DND-41 (cell line): ENCODE measurements around the gene SCD.
"Not testable (repeated sequence)": the region's sequence is repeated elsewhere in the genome, so short reads cannot be mapped to it uniquely, and the experiment has no call there.

Experiments used
- ATAC-seq: fragments of 200-7000 bp; cut with Tn5 transposase; 3 replicates; pipeline ENCODE4 v1.9.1; 2021; ENCODE audit warnings: low read depth; ENCODE audit not compliant: insufficient read depth
- DNase-seq: peaks from one replicate; pipeline ENCODE4 v3.0.0-alpha.2; 2020
- H2AFZ ChIP-seq: 2 replicates; pipeline ENCODE4 v1.6.0; 2012; ENCODE audit warnings: low read depth, low read length
- H3K27ac ChIP-seq: 2 replicates; pipeline ENCODE4 v1.5.1; 2012; ENCODE audit warnings: low read length, inconsistent platforms
- H3K27me3 ChIP-seq: fragments of 200-600 bp; sonication (generic); 2 replicates; pipeline ENCODE4 v1.6.0; 2012; ENCODE audit warnings: low read length, mild to moderate bottlenecking, inconsistent platforms; ENCODE audit not compliant: insufficient read depth, poor library complexity
- H3K36me3 ChIP-seq: 2 replicates; pipeline ENCODE4 v1.5.1; 2012; ENCODE audit warnings: low read length, inconsistent platforms; ENCODE audit not compliant: insufficient read depth
- H3K4me1 ChIP-seq: 2 replicates; pipeline ENCODE4 v1.5.1; 2012; ENCODE audit warnings: mild to moderate bottlenecking, low read length; ENCODE audit not compliant: insufficient read depth
- H3K4me2 ChIP-seq: 2 replicates; pipeline ENCODE4 v1.6.0; 2012; ENCODE audit warnings: mild to moderate bottlenecking, moderate library complexity, low read length, inconsistent platforms; ENCODE audit not compliant: insufficient read depth
- H3K4me3 ChIP-seq, 2 experiments: fragments of 200-600 bp in 1 of 2; shearing (Covaris generic) in 1 of 2; 2 replicates each; pipeline ENCODE4 v1.5.1; 2012 to 2016; ENCODE audit warnings: inconsistent platforms in 2 of 2, low read length in 2 of 2, mild to moderate bottlenecking in 2 of 2, low read depth in 1 of 2, moderate library complexity in 1 of 2
- H3K79me2 ChIP-seq: 2 replicates; pipeline ENCODE4 v1.6.0; 2012; ENCODE audit warnings: low read length, inconsistent platforms; ENCODE audit not compliant: insufficient read depth
- H3K9ac ChIP-seq: 2 replicates; pipeline ENCODE4 v1.6.0; 2012; ENCODE audit warnings: low read depth, mild to moderate bottlenecking, inconsistent platforms, low read length, moderate library complexity
- H3K9me3 ChIP-seq: 2 replicates; pipeline ENCODE4 v1.5.1; 2012; ENCODE audit warnings: low read length, moderate library complexity, mild to moderate bottlenecking, inconsistent platforms; ENCODE audit not compliant: insufficient read depth, severe bottlenecking
- H4K20me1 ChIP-seq: 2 replicates; pipeline ENCODE4 v1.6.0; 2012; ENCODE audit warnings: low read length; ENCODE audit not compliant: insufficient read depth
- EZH2 ChIP-seq: IDR thresholded peaks from 3 replicates; pipeline ENCODE4 v1.6.1; 2012; ENCODE audit warnings: borderline replicate concordance, low read depth, mild to moderate bottlenecking, moderate library complexity, low read length, inconsistent platforms; ENCODE audit not compliant: severe bottlenecking
- TF ChIP-seq, protein P1 (sequence below): IDR thresholded peaks from 2 replicates; pipeline ENCODE4 v1.5.1; 2012; ENCODE audit warnings: borderline replicate concordance, low read length, moderate library complexity, mild to moderate bottlenecking; ENCODE audit not compliant: poor library complexity, severe bottlenecking; ENCODE audit errors: extremely low read depth

SCD gene

DNA sequence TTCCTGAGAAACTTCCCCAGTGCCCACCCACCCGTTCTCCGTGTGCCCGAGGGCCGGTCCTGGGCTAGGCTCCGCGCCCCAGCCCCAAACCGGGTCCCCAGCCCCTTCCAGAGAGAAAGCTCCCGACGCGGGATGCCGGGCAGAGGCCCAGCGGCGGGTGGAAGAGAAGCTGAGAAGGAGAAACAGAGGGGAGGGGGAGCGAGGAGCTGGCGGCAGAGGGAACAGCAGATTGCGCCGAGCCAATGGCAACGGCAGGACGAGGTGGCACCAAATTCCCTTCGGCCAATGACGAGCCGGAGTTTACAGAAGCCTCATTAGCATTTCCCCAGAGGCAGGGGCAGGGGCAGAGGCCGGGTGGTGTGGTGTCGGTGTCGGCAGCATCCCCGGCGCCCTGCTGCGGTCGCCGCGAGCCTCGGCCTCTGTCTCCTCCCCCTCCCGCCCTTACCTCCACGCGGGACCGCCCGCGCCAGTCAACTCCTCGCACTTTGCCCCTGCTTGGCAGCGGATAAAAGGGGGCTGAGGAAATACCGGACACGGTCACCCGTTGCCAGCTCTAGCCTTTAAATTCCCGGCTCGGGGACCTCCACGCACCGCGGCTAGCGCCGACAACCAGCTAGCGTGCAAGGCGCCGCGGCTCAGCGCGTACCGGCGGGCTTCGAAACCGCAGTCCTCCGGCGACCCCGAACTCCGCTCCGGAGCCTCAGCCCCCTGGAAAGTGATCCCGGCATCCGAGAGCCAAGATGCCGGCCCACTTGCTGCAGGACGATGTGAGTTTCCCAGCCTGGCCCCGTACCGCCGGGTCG lies at the start of gene SCD:
TSS of gene SCD (plus strand) at position 469 of the 803 bp plus-strand sequence. CDS start at position 741, 272 bp downstream.
- TF ChIP-seq, protein P1, sequence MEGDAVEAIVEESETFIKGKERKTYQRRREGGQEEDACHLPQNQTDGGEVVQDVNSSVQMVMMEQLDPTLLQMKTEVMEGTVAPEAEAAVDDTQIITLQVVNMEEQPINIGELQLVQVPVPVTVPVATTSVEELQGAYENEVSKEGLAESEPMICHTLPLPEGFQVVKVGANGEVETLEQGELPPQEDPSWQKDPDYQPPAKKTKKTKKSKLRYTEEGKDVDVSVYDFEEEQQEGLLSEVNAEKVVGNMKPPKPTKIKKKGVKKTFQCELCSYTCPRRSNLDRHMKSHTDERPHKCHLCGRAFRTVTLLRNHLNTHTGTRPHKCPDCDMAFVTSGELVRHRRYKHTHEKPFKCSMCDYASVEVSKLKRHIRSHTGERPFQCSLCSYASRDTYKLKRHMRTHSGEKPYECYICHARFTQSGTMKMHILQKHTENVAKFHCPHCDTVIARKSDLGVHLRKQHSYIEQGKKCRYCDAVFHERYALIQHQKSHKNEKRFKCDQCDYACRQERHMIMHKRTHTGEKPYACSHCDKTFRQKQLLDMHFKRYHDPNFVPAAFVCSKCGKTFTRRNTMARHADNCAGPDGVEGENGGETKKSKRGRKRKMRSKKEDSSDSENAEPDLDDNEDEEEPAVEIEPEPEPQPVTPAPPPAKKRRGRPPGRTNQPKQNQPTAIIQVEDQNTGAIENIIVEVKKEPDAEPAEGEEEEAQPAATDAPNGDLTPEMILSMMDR = no peak
- no peak for TF ChIP-seq EZH2
- Histone ChIP-seq H3K79me2 (peaks cover 62% of the 10 kb centered on the region), H3K27me3 (no peaks in the 10 kb centered on the region), H3K27ac (peak within 1 kb of the TSS; percentile 89), H3K9ac (peak within 1 kb of the TSS; percentile 93), H3K4me3 (peak within 1 kb of the TSS; percentile 73 to 99), H3K4me1 (peaks cover 52% of the 10 kb centered on the region), H4K20me1 (peaks cover 44% of the 10 kb centered on the region), H2AFZ (peak within 1 kb of the TSS; percentile 75), H3K9me3 (no peaks in the 10 kb centered on the region), H3K4me2 (peak within 1 kb of the TSS; percentile 91), H3K36me3 (peaks cover 48% of the 10 kb centered on the region)
- DNase-seq = peak; percentile 94
- ATAC-seq = peak; percentile 93

DNA sequence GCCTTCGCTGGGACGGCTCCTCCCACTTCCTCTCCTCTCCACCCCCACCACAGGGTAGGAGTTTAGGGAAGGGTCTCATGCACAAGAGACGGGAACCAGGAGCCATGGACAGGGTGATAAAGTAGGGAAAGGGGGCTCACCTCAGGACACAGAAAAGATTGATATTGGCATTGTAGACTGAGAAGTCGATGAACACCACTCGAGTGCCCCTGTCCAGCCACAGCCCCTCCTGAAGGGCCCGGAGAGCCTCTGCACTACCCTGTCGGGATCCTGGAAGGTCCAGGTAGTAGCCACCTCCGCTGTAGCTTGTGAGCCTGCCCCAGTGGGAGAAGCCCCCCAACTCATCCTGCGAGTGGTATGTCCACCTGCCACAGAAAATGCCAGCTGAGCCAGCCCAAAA lies 49.8 kb upstream of the SCD start:
- H3K27ac ChIP-seq = no peak overlapping the region
- no peak overlapping the region for H3K4me2 ChIP-seq
- peaks cover 4% of the 10 kb centered on the region for H3K27me3 ChIP-seq
- no peaks in the 10 kb centered on the region for H3K4me1 ChIP-seq
- H2AFZ ChIP-seq = no peak overlapping the region
- no peak for ATAC-seq
- no peak overlapping the region for H3K9ac ChIP-seq
- DNase-seq = no peak
- no peak overlapping the region for H3K4me3 ChIP-seq
- no peaks in the 10 kb centered on the region for H3K36me3 ChIP-seq
- H4K20me1 ChIP-seq = no peaks in the 10 kb centered on the region
- TF ChIP-seq, protein P1 = no peak
- no peak for TF ChIP-seq EZH2
- no peaks in the 10 kb centered on the region for H3K79me2 ChIP-seq
- H3K9me3 ChIP-seq = no peaks in the 10 kb centered on the region

DNA sequence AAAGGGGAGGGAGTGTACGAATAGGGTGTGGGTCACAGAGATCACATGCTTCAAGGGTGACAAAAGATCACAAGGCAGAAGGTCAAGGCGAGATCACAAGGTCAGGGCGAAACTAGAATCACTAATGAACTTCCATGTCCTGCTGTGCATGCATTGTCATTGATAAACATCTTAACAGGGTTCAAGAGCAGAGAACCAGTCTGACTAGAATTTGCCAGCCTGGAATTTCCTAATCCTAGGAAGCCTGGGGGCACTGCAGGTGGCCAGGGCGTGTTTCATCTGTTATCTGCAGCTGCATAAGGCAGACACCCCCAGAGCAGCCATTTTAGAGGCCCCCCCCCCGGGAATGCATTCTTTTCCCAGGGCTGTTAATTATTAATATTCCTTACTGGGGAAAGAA lies 45.9 kb upstream of the SCD start:
- not testable (repeated sequence) for H3K4me1 ChIP-seq, H3K27ac ChIP-seq, DNase-seq, H3K9me3 ChIP-seq, H3K27me3 ChIP-seq, ATAC-seq, H3K4me3 ChIP-seq, H4K20me1 ChIP-seq, H3K79me2 ChIP-seq, H2AFZ ChIP-seq, H3K4me2 ChIP-seq, H3K36me3 ChIP-seq, H3K9ac ChIP-seq

DNA sequence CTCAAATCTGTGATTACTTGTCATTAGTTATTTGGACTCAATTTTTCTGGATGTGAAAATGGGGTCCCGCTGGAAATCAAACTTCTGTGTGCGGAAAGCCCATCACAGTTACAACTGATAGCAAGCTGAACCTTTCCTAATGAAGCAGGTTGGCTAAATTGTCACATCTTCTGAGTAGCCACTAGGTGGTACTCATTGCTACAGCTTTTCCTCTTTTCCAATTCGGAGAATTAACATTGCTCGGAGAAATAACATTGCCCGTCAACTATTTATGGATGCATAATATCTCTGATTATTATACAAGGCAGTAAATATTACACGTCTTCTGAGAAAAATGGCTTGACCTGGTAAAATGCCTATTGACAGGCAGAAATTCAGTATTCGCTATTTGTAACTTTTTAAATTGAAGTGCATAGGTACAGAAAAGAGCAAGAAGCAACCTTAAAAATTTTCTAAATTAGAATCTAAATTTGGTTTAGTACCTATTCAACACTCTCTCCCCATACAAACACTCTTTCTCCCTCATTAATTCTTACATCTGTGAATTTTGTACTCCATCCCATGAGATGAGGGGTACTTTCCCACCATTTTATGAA lies 43.2 kb upstream of the SCD start:
- H3K27me3 ChIP-seq = peaks cover 10% of the 10 kb centered on the region
- H3K27ac ChIP-seq = no peak overlapping the region
- H3K79me2 ChIP-seq = no peaks in the 10 kb centered on the region
- H4K20me1 ChIP-seq = no peaks in the 10 kb centered on the region
- no peak overlapping the region for H2AFZ ChIP-seq
- TF ChIP-seq, protein P1 = peak; percentile 52
- TF ChIP-seq EZH2 = no peak
- no peak overlapping the region for H3K4me3 ChIP-seq
- H3K9ac ChIP-seq = no peak overlapping the region
- ATAC-seq (no peak), DNase-seq (no peak)
- H3K36me3 ChIP-seq = no peaks in the 10 kb centered on the region
- H3K9me3 ChIP-seq = no peaks in the 10 kb centered on the region
- H3K4me1 ChIP-seq = no peaks in the 10 kb centered on the region
- no peak overlapping the region for H3K4me2 ChIP-seq
